Activated CD4-positive, alpha-beta T cell treated with anti-CD3 and anti-CD28 coated beads, Interleukin-2, amount 50 U/mL, for 1 hour (primary cell): ENCODE results near the gene VSIG10L.

Source experiments
- DNase-seq: peaks from one replicate; pipeline ENCODE4 v3.0.0-alpha.2; 2020

The VSIG10L gene

DNA sequence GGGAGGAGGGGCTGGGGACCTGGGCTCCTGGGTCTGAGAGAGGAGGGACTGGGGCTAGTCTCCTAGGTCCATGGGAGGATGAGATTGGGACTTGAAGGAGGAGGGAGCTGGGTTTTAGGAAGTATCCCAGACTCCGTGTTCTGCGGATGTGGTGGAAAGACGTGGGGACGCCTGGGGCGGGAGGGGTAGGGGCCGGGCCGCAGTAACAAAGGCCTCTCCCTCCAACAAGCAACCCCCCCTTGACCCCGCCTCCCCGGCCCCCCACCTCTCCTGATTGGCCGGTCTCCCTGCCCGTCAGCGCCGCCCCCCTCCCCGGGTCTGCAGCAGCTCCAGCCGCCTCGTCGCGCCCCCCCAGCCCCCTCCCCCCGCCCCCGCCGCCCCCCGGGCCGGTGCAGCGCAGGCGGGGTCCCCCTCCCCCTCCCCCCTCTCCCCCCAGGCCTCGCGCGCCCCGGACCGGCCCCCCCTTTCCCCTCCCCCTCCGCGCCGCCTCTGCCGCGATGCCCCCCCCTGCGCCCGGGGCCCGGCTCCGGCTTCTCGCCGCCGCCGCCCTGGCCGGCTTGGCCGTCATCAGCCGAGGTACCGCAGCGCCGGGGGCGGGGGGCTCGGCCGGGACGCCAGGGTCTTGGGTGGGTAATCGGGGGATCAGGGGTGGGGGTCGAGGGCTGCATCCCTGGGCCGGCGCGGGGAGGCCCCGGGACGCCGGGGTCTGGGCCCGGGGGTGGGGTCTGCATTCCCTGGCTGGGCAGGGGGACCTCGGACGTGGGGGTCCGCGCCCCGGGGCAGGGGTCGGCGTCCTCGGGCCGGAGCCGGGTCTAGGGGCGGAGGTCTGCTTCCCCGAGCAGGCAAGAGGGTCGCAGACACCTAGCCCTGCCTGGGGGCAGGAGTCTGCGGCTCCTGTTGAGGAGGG, 30.3 kb downstream of the VSIG10L start, which contains the start of gene IGLON5:
Gene IGLON5, plus strand, starts transcription at position 294 of the 907 bp plus-strand sequence. Its CDS starts 204 bp downstream, at position 498.
- DNase-seq, result no peak

DNA sequence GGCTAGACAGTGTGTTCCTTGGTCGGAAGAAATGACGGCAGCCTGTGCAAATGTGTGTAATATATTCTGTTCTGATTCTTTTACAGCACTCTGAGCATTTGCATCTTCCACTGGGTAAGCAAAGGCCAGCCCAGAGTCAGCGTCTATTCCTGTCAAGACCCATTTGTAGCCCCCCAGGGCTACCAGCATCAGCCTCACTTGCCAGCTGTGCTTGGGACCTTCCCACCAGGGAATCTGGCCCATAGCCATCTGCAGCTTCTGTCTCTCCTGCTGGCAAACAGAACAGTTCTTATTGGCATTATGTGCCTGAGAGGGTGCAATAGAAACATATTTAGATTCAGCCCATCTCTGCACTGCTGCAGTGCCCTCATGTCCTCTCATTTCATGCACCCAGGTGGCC, 36.5 kb downstream of the VSIG10L start:
- no peak for DNase-seq

DNA sequence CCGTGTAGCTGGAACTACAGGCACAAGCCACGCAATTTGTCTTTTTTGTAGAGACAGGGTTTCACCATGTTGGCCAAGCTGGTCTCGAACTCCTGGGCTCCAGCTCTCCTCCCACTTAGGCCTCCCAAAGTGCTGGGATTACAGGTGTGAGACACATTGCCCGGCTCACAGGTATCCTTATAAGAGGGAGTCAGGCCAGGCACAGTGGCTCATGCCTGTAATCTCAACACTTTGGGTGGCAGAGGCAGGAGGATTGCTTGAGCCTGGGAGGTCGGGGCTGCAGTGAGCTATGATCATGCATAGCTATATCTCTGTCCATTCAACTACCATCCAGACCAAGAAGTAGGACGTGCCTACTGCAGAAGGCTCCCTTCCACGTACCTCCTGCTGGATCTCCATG, 40.7 kb downstream of the VSIG10L start:
- no peak for DNase-seq

DNA sequence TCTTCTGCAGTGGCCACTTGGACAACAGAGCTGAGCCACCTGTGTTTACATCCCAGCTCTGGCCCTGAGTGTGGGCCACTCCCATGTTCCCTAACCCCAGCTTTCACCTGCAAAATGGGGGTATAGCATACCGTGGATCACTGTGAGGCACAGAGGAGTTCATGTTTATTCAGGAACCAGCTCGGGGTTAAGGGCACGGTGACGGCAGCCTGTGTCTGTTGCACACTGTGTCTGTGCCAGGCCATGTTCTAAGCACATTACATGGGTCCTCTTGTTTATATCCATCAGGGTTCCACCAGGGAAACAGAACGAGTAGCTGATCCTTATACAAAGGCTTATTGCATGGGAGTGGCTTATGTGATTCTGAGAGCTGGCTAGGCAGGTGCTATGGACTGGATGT, 44.5 kb downstream of the VSIG10L start:
- DNase-seq, result no peak

DNA sequence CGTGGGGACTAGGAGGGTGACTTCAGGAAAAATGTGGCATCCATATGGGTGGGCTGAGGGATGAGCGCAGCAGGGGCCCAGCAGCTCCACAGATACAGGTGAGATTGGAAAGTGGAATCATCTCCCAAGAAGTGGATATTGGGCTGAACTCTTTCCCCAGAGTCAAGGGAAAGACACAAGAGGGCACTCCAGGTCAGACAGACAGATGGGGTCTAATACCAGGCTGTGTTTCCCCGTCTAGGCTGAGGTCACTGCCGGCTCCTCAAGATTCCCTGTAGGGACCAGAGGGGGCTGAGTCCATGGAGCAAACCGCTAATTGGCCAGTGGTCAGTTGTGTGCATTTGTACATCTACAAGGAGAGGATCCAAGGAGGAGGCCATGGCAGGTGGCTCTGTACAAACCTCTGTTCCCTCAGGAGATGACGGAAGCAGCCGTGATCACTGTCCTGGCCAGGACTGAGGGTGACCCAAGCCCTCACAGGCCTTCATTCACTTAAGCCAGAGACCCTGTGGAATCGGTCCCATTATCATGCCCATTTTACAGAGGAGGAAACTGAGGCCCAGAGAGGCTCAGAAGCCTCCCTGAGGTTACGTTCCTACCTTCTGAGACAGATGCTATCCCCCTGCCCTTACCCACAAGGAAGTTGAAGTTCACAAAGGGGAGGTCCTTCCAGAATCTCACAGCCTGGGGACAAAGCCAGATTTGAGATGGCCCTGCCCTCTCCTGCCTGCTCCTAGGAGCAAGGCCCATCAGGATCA, 45.4 kb downstream of the VSIG10L start:
- DNase-seq, result no peak

DNA sequence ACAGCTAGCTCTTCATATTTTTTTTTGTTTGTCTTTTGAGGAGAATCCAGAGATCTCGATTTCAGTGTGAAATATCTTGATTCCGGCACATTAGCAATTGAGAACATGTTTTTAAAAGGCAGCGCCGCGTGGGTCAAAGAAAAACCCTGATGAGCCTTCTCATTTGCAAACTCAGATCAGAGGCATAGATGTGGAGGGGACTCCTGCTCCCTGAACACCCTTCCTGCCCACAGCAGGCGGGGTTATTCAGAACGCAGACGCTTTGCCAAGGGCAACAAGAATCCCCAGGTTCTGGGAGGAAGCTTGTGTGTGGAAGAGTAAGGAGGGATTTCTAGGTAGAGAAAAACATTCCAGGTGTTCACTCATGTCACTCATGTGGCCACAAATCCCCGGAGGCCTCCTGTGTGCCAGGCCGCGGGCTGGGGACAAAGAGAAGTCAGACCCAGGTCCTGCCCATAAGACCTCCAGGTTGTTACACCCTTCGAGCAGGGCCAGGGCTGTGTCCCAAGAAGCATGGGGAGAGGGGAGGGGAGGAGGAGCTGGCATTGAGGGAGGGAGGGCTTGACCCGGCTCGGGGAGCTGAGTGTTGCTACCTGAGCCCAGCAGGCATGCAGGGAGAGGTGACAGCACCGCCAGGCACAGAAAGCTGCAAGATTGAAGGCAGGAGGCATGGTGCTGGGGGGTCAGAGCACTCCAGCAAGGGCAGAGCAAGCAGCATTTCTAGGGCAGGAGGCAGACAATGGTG, 46.4 kb downstream of the VSIG10L start:
- DNase-seq, result no peak

DNA sequence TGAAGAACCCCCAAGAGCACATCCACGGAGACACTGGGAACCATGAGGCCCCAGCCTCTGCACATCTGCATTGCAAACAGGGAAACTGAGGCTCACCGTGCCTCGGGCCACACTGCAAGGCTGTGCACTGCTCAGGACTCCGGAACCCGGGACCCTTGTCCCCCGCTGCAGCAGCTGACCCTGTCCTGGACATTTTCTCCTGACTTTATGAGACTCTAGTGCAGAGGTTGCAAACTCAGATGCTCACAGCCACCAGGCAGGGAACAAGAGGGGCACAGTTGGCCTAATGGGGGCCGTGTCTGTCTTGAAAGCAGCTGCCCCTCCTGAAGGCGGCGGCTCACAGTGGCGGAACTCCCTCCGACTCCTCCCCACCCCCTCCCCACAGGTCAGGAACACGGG, 47.0 kb downstream of the VSIG10L start:
- no peak for DNase-seq

DNA sequence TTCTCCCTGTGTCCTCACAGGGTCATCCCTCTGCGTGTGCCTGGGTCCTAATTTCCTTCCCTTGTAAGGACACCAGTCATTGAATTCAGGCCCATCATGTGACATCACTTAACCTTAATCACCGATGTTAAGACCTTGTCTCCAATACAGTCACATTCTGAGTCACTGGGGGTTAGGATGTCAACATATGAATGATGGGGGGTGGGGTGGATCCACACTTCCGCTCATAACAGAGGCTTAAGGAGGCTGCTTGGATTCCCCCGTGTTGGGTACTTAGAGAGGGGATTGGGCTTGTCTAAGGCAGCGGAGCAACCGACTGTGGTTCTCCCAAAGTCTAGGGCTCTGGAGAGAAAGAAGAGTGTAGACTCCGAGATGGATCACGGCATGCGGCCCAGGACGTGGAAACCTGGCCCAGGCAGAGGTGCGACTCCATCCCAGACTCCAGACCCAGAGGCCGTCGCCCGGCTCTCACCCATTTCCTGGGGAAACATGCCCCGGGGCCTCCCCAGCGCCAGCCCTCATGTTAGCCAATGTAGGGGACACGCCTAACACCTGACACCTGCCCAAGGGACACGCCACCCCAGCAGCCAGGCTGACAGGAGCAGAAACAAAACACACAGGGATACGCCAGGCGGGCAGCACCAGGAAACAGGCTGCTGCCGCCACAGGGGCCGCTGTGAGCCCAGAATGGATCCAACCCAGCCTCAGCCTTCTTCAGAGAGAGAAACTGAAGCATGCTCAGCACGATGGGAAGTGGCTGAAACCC, 47.5 kb downstream of the VSIG10L start:
- DNase-seq, result no peak

DNA sequence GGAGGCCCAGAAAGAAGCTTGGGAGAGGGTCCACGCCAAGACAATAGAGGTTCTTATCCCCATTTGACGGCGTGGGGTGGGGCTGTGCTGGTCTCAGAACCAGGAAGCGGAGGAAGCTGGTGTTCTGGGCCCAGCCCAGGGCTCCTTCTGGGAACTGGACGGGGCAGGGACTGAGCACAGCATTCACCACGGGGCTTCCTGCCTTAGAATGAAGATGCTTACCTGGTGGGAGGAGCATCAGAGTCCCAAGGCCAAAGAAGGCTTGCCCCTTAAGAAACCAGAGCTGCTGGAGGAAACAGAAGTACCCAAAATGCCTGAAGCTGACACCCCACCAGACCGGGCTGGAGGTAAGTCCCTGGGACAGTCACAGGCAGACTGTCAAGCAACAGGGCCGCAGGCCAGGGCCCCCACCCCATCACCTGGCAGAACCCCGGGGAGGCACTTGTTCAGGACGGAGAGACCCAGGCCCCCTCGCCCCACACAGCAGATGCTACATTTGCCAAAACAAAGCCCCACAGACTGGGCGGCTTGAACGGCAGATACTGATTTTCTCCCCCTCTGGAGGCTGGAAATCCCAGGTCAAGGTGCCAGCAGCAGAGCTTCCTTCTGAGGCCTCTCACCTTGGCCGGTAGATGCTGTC, 48.2 kb downstream of the VSIG10L start:
- DNase-seq, result no peak

DNA sequence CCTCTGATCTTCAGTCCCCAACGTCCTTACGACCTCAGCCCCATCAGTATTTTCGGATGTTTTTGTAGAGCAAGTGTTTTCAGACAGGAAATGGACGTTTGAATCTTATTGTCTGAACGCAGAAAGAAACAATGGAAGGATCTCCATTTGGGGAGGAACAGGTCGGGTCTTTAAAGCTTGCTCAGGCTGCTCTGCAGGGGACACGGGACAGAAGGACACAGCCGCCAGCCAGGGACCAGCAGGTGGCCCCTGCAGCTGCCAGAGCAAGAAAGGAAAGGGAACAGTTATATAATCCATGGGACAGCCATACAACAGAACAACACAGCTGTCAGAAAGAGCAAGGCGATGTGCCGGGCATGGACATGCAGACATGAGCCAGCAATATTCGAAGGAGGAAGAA, 49.0 kb downstream of the VSIG10L start:
- no peak for DNase-seq

DNA sequence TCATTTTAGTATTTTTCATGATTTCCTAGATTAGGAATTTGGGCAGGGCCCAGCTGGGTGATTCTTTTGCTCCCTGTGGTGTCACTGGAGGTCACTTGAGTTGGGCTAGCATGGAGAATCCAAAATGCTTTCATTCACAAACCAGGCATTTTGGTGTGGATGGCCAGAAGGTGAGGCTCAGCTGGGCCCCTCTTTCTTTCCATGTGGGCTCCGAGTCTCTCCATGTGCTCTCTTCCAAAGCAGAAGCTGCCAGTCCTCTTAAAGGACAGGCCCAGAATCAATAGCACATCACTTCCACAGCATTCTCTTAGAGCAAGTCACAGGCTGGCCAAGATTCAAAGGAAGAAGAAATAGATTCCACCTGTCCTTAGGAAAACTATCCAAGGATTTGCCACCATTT, 52.3 kb downstream of the VSIG10L start:
- no peak for DNase-seq

DNA sequence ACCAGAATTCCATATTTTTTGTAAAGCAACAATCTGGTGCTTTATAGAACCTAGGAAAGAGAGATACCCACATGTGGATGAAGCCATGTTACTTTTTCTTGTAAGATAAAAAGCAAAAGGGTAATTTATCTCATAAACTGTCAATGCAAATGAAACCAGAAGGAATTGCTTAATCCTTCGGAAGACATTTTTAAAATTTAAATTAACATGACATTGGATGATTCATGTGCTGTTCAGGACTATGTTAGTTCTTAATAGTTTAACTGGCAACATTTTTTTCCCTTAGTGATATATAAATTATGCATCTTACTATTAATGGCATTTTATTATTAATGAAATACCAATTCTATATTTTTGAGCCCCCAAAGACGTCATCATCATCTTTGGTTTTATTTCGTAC, 56.3 kb downstream of the VSIG10L start:
- DNase-seq, result no peak

DNA sequence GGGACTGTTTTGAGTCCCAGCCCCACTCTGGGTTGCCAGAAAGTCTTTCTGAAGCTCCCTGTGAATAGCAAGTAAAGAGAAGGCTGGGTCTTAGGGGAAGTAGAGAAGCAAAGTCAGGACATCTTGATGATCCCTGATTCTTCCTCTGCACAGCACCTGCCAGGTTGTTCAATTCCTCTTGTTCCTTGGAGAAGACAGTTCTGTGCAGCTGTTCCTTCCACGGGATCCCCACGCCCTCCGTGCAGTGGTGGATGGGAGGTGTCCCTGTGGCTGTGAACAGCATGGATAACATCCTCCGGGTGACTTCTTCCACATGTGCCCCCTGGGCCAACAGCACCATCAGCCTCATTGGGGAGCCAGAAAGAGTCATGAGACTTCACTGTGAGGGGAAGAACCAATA, 59.6 kb downstream of the VSIG10L start:
- no peak for DNase-seq
